K562 (cell line): ENCODE data around the gene TM4SF5. TPM values are rescaled to one million over a fixed set of nuclear protein-coding genes. Genes with fewer than 3 reads are reported as not detected.
A peak's percentile ranks its signal among the peaks of the same experiment; 100 is the strongest.

ENCODE experiments used
- ATAC-seq: fragments of 200-7000 bp; cut with Tn5 transposase; 3 replicates; pipeline ENCODE4 v1.9.1; 2020; ENCODE audit warnings: moderate library complexity
- BruUV-seq: library from RNA; stranded (reverse); fragments of 400-500 nt; replicated peaks from 2 replicates; lab custom pipeline; 2021; lab: Mats Ljungman, UMichigan
- CTCF ChIA-PET: fragments of 300-600 bp; formaldehyde crosslinking; extraction: SDS; loops from one replicate; lab custom pipeline; 2021; ENCODE audit warnings: low intra/inter-chr PET ratio; lab: Yijun Ruan, JAX
- POLR2A ChIA-PET: fragments of 300-600, 350-650 bp; sonication (Branson Sonifier 250); formaldehyde crosslinking; extraction: SDS; loops from one replicate; lab custom pipeline; 2021; ENCODE audit warnings: antibody characterized with exemption, inconsistent platforms; lab: Yijun Ruan, JAX
- DNase-seq, 4 experiments: peaks; one replicate each; pipeline versions ENCODE4 v3.0.0 to v3.0.0-alpha.2; 2011 to 2018; ENCODE audit warnings: low spot score in 3 of 4, mixed read lengths in 3 of 4; ENCODE audit errors: extremely low read depth in 1 of 4
- FAIRE-seq: peaks from 2 replicates; lab custom pipeline; 2011; peaks lifted over from hg19 to GRCh38; lab: Jason Lieb, UNC
- H2AFZ ChIP-seq: 2 replicates; pipeline ENCODE4 v1.6.0; 2011; ENCODE audit warnings: low read depth, low read length, control low read depth, inconsistent platforms
- H3K27ac ChIP-seq: fragments of 200-600 bp; 3 replicates; pipeline ENCODE4 v1.8.0; 2011; ENCODE audit warnings: low read depth, mild to moderate bottlenecking, control low read depth, inconsistent platforms, low read length, moderate library complexity, mixed read lengths; ENCODE audit errors: extremely low read depth
- H3K27me3 ChIP-seq, 2 experiments: fragments of 300-600 bp in 1 of 2; 2 replicates in 1 of 2; 3 replicates in 1 of 2; pipeline versions ENCODE4 v1.6.0 to v1.8.0; 2011; ENCODE audit warnings: inconsistent platforms in 2 of 2, low read length in 2 of 2, mild to moderate bottlenecking in 1 of 2, mixed read lengths in 1 of 2, moderate library complexity in 1 of 2; ENCODE audit not compliant: control insufficient read depth in 2 of 2, insufficient read depth in 2 of 2
- H3K36me3 ChIP-seq: fragments of 300-600 bp; 3 replicates; pipeline ENCODE4 v1.8.0; 2011; ENCODE audit warnings: mild to moderate bottlenecking, low read length, inconsistent platforms; ENCODE audit not compliant: control insufficient read depth, insufficient read depth
- H3K4me1 ChIP-seq, 2 experiments: fragments of 200-600 bp in 1 of 2; replicated peaks in 1 of 2; 2 replicates in 1 of 2; 3 replicates in 1 of 2; pipeline versions ENCODE4 v1.5.1 to v1.8.0; 2011; ENCODE audit warnings: inconsistent platforms in 2 of 2, low read length in 2 of 2, mild to moderate bottlenecking in 1 of 2, mixed read lengths in 1 of 2, moderate library complexity in 1 of 2; ENCODE audit not compliant: control insufficient read depth in 2 of 2, insufficient read depth in 2 of 2
- H3K4me2 ChIP-seq: 2 replicates; pipeline ENCODE4 v1.6.1; 2011; ENCODE audit warnings: low read length, control low read depth, inconsistent platforms, mixed read lengths; ENCODE audit not compliant: insufficient read depth
- H3K4me3 ChIP-seq: fragments of 200-600 bp; sonication (generic), shearing (Covaris generic); 2 replicates; pipeline ENCODE4 v1.5.1; 2016; ENCODE audit warnings: control low read depth, inconsistent platforms
- H3K79me2 ChIP-seq: fragments of 200-600 bp; 3 replicates; pipeline ENCODE4 v1.8.0; 2011; ENCODE audit warnings: low read length, inconsistent platforms; ENCODE audit not compliant: control insufficient read depth, insufficient read depth
- H3K9ac ChIP-seq, 2 experiments: 2 replicates each; pipeline versions ENCODE4 v1.6.0 to v1.6.1; 2011; ENCODE audit warnings: low read depth in 2 of 2, low read length in 2 of 2, control low read depth in 1 of 2, inconsistent platforms in 1 of 2, mild to moderate bottlenecking in 1 of 2, mixed read lengths in 1 of 2; ENCODE audit not compliant: insufficient read depth in 1 of 2
- H3K9me1 ChIP-seq: one replicate; pipeline ENCODE4 v1.6.0; 2011; ENCODE audit warnings: inconsistent platforms, mild to moderate bottlenecking, low read length, moderate library complexity; ENCODE audit not compliant: control insufficient read depth, insufficient read depth
- H3K9me3 ChIP-seq: replicated peaks from 2 replicates; pipeline ENCODE4 v1.5.1; 2011; ENCODE audit warnings: low read depth, low read length, inconsistent platforms; ENCODE audit not compliant: control insufficient read depth, insufficient read depth
- H4K20me1 ChIP-seq: replicated peaks from 2 replicates; pipeline ENCODE4 v1.6.1; 2011; ENCODE audit warnings: low read length, inconsistent platforms, mixed read lengths; ENCODE audit not compliant: control insufficient read depth, insufficient read depth
- EGR1 ChIP-seq: fragments of 450-650 bp; conservative IDR thresholded peaks from 2 replicates; pipeline ENCODE4 v1.6.1; 2017; ENCODE audit warnings: mild to moderate bottlenecking
- ILK ChIP-seq: fragments of 450-650 bp; IDR thresholded peaks from 2 replicates; pipeline ENCODE4 v1.6.1; 2016; ENCODE audit warnings: missing genetic modification characterization, low read depth, mild to moderate bottlenecking, missing compliant biosample characterization, moderate library complexity, borderline replicate concordance
- RBM25 ChIP-seq: fragments of 200-400 bp; formaldehyde crosslinking; IDR thresholded peaks from 2 replicates; pipeline ENCODE4 v1.6.1; 2018; ENCODE audit warnings: low read length, low read depth, moderate library complexity; ENCODE audit not compliant: severe bottlenecking
- SMARCC2 ChIP-seq: fragments of 450-650 bp; IDR thresholded peaks from 2 replicates; pipeline ENCODE4 v1.6.1; 2017; ENCODE audit warnings: antibody characterized with exemption, moderate library complexity, mild to moderate bottlenecking, low read depth
- TSC22D4 ChIP-seq: fragments of 450-650 bp; IDR thresholded peaks from 2 replicates; pipeline ENCODE4 v1.6.1; 2016; ENCODE audit warnings: missing genetic modification characterization, missing biosample characterization, control low read depth
- ZBTB49 ChIP-seq: sonication (generic); formaldehyde crosslinking; IDR thresholded peaks from 2 replicates; pipeline ENCODE4 v1.8.0; 2022; ENCODE audit warnings: missing genetic modification reagents, mild to moderate bottlenecking, borderline replicate concordance
- ZNF184 ChIP-seq: sonication (generic); formaldehyde crosslinking; IDR thresholded peaks from 2 replicates; pipeline ENCODE4 v1.5.0; 2020; ENCODE audit warnings: missing genetic modification reagents
- ZNF395 ChIP-seq: fragments of 200-800 bp; sonication (Bioruptor generic); IDR thresholded peaks from 2 replicates; pipeline ENCODE4 v1.6.1; 2017; ENCODE audit warnings: missing genetic modification characterization, missing compliant biosample characterization
- WGBS: fragments of 100-300 bp; shearing (Covaris generic); methylation state at CpG from one replicate; pipeline ENCODE4 v1.1.6; 2016; ENCODE audit warnings: low coverage, mixed read lengths; ENCODE audit not compliant: insufficient coverage; ENCODE audit errors: missing lambda C conversion rate; 5-methylcytosine and 5-hydroxymethylcytosine counted together
- in situ Hi-C: fragments of 300-500 bp; cut with MboI; formaldehyde crosslinking; loops from 4 replicates; pipeline ENCODE4 v1.15.0; 2018; ENCODE audit warnings: inconsistent platforms, mixed read lengths
- intact Hi-C: fragments of 100-400 bp; cut with micrococcal nuclease; formaldehyde crosslinking; loops from 2 replicates; pipeline ENCODE4 v1.14.2; 2022
- polyA plus RNA-seq, 8 experiments: library from polyadenylated mRNA; depleted of rRNA in 4 of 8; stranded (reverse) in 5 of 8; unstranded in 3 of 8; fragments of >200 nt; fragmentation: Nextera tagmentation in 2 of 8; fragmentation: Illumina TruSeq in 1 of 8; extraction: Ambion mirVana in 2 of 8; extraction: Trizol in 1 of 8; gene quantifications; 2 replicates each; pipeline versions ENCODE4 v1.2.1 to v1.2.3, GENCODE V29; 2011 to 2014; ENCODE audit warnings: inconsistent platforms in 1 of 8, missing spikeins in 1 of 8
- total RNA-seq, 7 experiments: library from RNA; depleted of rRNA in 6 of 7; stranded (reverse); fragments of >200 nt in 6 of 7; fragmentation: Illumina TruSeq in 2 of 7; extraction: Trizol in 2 of 7; gene quantifications; 2 replicates each; pipeline versions ENCODE4 v1.2.1 to v1.2.3, GENCODE V29; 2011 to 2021; ENCODE audit warnings: low replicate concordance in 1 of 7

The TM4SF5 gene
- total and polyA plus RNA-seq, 9 of the 15 experiments (the other 6 are each of a cell fraction or from before 2014, with no cell fraction given), result not detected

DNA sequence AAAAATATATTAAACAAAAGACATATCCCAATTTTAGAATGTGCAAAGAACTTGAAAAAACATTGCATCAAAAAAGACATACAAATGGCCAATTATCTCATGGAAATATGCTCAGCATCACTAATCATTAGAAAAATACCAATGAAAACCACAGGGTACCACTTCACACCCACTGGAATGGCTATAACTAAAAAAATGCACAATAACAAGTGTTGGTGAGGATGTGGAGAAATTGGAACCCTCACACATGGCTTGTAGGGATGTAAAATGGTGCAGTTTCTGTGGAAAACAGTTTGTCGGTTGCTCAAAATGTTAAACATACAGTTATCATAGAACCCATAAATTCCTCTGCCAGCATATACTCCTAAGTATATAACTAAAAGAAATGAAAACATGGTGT lies 23.5 kb downstream of the TM4SF5 start:
- POLR2A ChIA-PET, result no interaction called here
- peak overlapping the region; percentile 87; the same call in 1 of the 2 replicates for H2AFZ ChIP-seq
- no peaks in the 10 kb centered on the region for H4K20me1 ChIP-seq
- no peak overlapping the region for H3K9ac ChIP-seq
- 100% methylated on average over 1 of the region's 1 CpG for WGBS
- DNase-seq (no peak), FAIRE-seq (no peak), ATAC-seq (no peak)
- H3K79me2 ChIP-seq, result peaks cover 15% of the 10 kb centered on the region
- intact Hi-C loops (loop anchor here (1.0 kb wide), 1 partner anchor 43 kb away; no protein-coding TSS in a partner anchor), in situ Hi-C loops (no loop called here)
- H3K4me3 ChIP-seq, result no peak overlapping the region
- H3K9me1 ChIP-seq, result no peaks in the 10 kb centered on the region
- no peaks in the 10 kb centered on the region for H3K27me3 ChIP-seq
- H3K4me2 ChIP-seq, result no peak overlapping the region
- peaks cover 0 to 8% of the 10 kb centered on the region in 2 experiments; a peak in 2 of 5 replicates for H3K4me1 ChIP-seq
- no peak for TF ChIP-seq TSC22D4 (tag)
- TF ChIP-seq ZNF184, result peak; percentile 61; the same call in 1 of the 2 replicates
- no peak for TF ChIP-seq ZBTB49 (CRISPR knock-in tag)
- TF ChIP-seq SMARCC2, result no peak
- TF ChIP-seq ILK (tag), result no peak
- no peak for TF ChIP-seq EGR1
- peak; percentile 9 for TF ChIP-seq RBM25
- no peak for TF ChIP-seq ZNF395 (CRISPR knock-in tag)
- H3K27ac ChIP-seq, result no peak overlapping the region
- no TSS peak for BruUV-seq
- H3K36me3 ChIP-seq, result peaks cover 19% of the 10 kb centered on the region; the same call in 2 of the 3 replicates
- CTCF ChIA-PET, result no interaction called here
- H3K9me3 ChIP-seq, result no peaks in the 10 kb centered on the region
